Stomach (tissue), 4 donors: ENCODE data around the gene UBL3.

ENCODE experiments used
- CTCF ChIP-seq, 7 experiments: fragments of 450-650 bp in 4 of 7; fragments of 200-600 bp in 3 of 7; sonication (generic) in 3 of 7; IDR thresholded peaks; one replicate each; pipeline ENCODE4 v1.5.1; 2016 to 2019; ENCODE audit warnings: antibody characterized with exemption in 7 of 7, control low read depth in 2 of 7, mild to moderate bottlenecking in 1 of 7
- POLR2A ChIP-seq, 4 donors: fragments of 450-650 bp; IDR thresholded peaks; one replicate each; pipeline ENCODE4 v1.6.1; 2016; ENCODE audit warnings: antibody characterized with exemption in 4 of 4, control low read depth in 2 of 4, mild to moderate bottlenecking in 1 of 4, moderate library complexity in 1 of 4

- TF ChIP-seq POLR2A (IDR thresholded peaks at IDR 0.05) (no peak), CTCF (IDR thresholded peaks at IDR 0.05) (no peak)
Observed at GRCh38 chr13:29763436-29764180, 86.8 kb downstream of the UBL3 start.
